Stimulated activated naive CD8-positive, alpha-beta T cell treated with anti-CD3 and anti-CD28 coated beads, Interleukin-15, Interleukin-2, amounts not matched to agents 100 ng/mL and 50 ng/mL, for 24 hours (primary cell): Measurements from ENCODE around the gene LYPD8.
"Not testable (repeated sequence)": the region's sequence is repeated elsewhere in the genome, so short reads cannot be mapped to it uniquely, and the experiment has no call there.

Source experiments
- H3K27ac Mint-ChIP-seq: one replicate; pipeline ENCODE4 v1.8.0; 2021; ENCODE audit warnings: mild to moderate bottlenecking, mixed read lengths
- H3K27me3 Mint-ChIP-seq: one replicate; pipeline ENCODE4 v1.8.0; 2021; ENCODE audit warnings: mixed read lengths
- H3K36me3 Mint-ChIP-seq: one replicate; pipeline ENCODE4 v1.8.0; 2021; ENCODE audit warnings: low read depth, mixed read lengths
- H3K4me1 Mint-ChIP-seq: one replicate; pipeline ENCODE4 v1.8.0; 2021; ENCODE audit warnings: low read depth, mixed read lengths
- H3K4me3 Mint-ChIP-seq: one replicate; pipeline ENCODE4 v1.8.0; 2021; ENCODE audit warnings: mild to moderate bottlenecking, mixed read lengths
- H3K9me3 Mint-ChIP-seq: one replicate; pipeline ENCODE4 v1.8.0; 2021; ENCODE audit warnings: mixed read lengths

Gene LYPD8

GRCh38 chr1:248755517-248755916 lies at the start of gene LYPD8:
LYPD8 (minus strand) TSS chr1:248755759; CDS start chr1:248751081, 4,678 bp downstream.
- H3K4me3 Mint-ChIP-seq, result no peak within 1 kb of the TSS
- H3K4me1 Mint-ChIP-seq, result no peaks in the 10 kb centered on the region
- H3K9me3 Mint-ChIP-seq, result no peaks in the 10 kb centered on the region
- peaks cover 4% of the 10 kb centered on the region for H3K27me3 Mint-ChIP-seq
- no peaks in the 10 kb centered on the region for H3K36me3 Mint-ChIP-seq
- no peak within 1 kb of the TSS for H3K27ac Mint-ChIP-seq

- Mint-ChIP-seq H3K27me3 (peaks cover 8% of the 10 kb centered on the region), H3K9me3 (no peaks in the 10 kb centered on the region), H3K4me3 (no peak overlapping the region), H3K36me3 (no peaks in the 10 kb centered on the region), H3K27ac (no peak overlapping the region), H3K4me1 (peaks cover 17% of the 10 kb centered on the region)
These were observed 49.5 kb upstream of the LYPD8 start for GRCh38 chr1:248804771-248805681.

GRCh38 chr1:248803501-248803900 lies 47.9 kb upstream of the LYPD8 start:
- Mint-ChIP-seq H3K27me3 (peaks cover 12% of the 10 kb centered on the region), H3K4me1 (peaks cover 17% of the 10 kb centered on the region)
- not testable (repeated sequence) for H3K36me3 Mint-ChIP-seq, H3K4me3 Mint-ChIP-seq, H3K9me3 Mint-ChIP-seq, H3K27ac Mint-ChIP-seq

GRCh38 chr1:248802454-248802853 lies 46.9 kb upstream of the LYPD8 start:
- H3K4me3 Mint-ChIP-seq, result no peak overlapping the region
- peaks cover 17% of the 10 kb centered on the region for H3K4me1 Mint-ChIP-seq
- H3K27ac Mint-ChIP-seq, result no peak overlapping the region
- no peaks in the 10 kb centered on the region for H3K9me3 Mint-ChIP-seq
- peaks cover 21% of the 10 kb centered on the region for H3K27me3 Mint-ChIP-seq
- H3K36me3 Mint-ChIP-seq, result no peaks in the 10 kb centered on the region

GRCh38 chr1:248800459-248800858 lies 44.9 kb upstream of the LYPD8 start:
- Mint-ChIP-seq H3K4me3 (no peak overlapping the region), H3K4me1 (peaks cover 12% of the 10 kb centered on the region), H3K36me3 (no peaks in the 10 kb centered on the region), H3K9me3 (peaks cover 3% of the 10 kb centered on the region), H3K27me3 (peaks cover 24% of the 10 kb centered on the region), H3K27ac (no peak overlapping the region)

GRCh38 chr1:248798791-248799190 lies 43.2 kb upstream of the LYPD8 start:
- Mint-ChIP-seq H3K4me1 (no peaks in the 10 kb centered on the region), H3K9me3 (peaks cover 7% of the 10 kb centered on the region), H3K27me3 (peaks cover 24% of the 10 kb centered on the region), H3K4me3 (no peak overlapping the region), H3K27ac (no peak overlapping the region), H3K36me3 (no peaks in the 10 kb centered on the region)

GRCh38 chr1:248794663-248795062 lies 39.1 kb upstream of the LYPD8 start:
- not testable (repeated sequence) for H3K4me1 Mint-ChIP-seq, H3K27ac Mint-ChIP-seq, H3K4me3 Mint-ChIP-seq, H3K9me3 Mint-ChIP-seq, H3K36me3 Mint-ChIP-seq
- H3K27me3 Mint-ChIP-seq, result peaks cover 16% of the 10 kb centered on the region

GRCh38 chr1:248793592-248793991 lies 38.0 kb upstream of the LYPD8 start:
- Mint-ChIP-seq H3K9me3 (peaks cover 9% of the 10 kb centered on the region), H3K4me3 (no peak overlapping the region), H3K36me3 (no peaks in the 10 kb centered on the region), H3K4me1 (peaks cover 3% of the 10 kb centered on the region), H3K27ac (no peak overlapping the region), H3K27me3 (peaks cover 12% of the 10 kb centered on the region)

- H3K4me3 Mint-ChIP-seq, result no peak overlapping the region
- H3K36me3 Mint-ChIP-seq, result no peaks in the 10 kb centered on the region
- no peak overlapping the region for H3K27ac Mint-ChIP-seq
- H3K4me1 Mint-ChIP-seq, result peaks cover 3% of the 10 kb centered on the region
- H3K27me3 Mint-ChIP-seq, result peaks cover 1% of the 10 kb centered on the region
- peaks cover 9% of the 10 kb centered on the region for H3K9me3 Mint-ChIP-seq
These were observed 36.8 kb upstream of the LYPD8 start for GRCh38 chr1:248792342-248792741.

- Mint-ChIP-seq H3K4me3 (no peak overlapping the region), H3K27me3 (no peaks in the 10 kb centered on the region)
These were observed 35.5 kb upstream of the LYPD8 start for GRCh38 chr1:248791010-248791409.

GRCh38 chr1:248790456-248790855 lies 34.9 kb upstream of the LYPD8 start:
- Mint-ChIP-seq H3K9me3 (peaks cover 5% of the 10 kb centered on the region), H3K27ac (no peak overlapping the region), H3K4me3 (no peak overlapping the region), H3K27me3 (no peaks in the 10 kb centered on the region), H3K4me1 (peaks cover 6% of the 10 kb centered on the region), H3K36me3 (no peaks in the 10 kb centered on the region)

More at GRCh38 chr1:248791010-248791409, 35.5 kb upstream of the LYPD8 start:
- Mint-ChIP-seq H3K36me3 (no peaks in the 10 kb centered on the region), H3K9me3 (peaks cover 7% of the 10 kb centered on the region), H3K27ac (no peak overlapping the region), H3K4me1 (peaks cover 3% of the 10 kb centered on the region)

- H3K27me3 Mint-ChIP-seq, H3K9me3 Mint-ChIP-seq, H3K4me3 Mint-ChIP-seq, H3K27ac Mint-ChIP-seq, H3K4me1 Mint-ChIP-seq, H3K36me3 Mint-ChIP-seq: not testable (repeated sequence)
These were observed 33.8 kb upstream of the LYPD8 start for GRCh38 chr1:248789337-248789736.

GRCh38 chr1:248788327-248788726 lies 32.8 kb upstream of the LYPD8 start:
- Mint-ChIP-seq H3K36me3 (no peaks in the 10 kb centered on the region), H3K4me3 (no peak overlapping the region), H3K27ac (no peak overlapping the region), H3K9me3 (no peaks in the 10 kb centered on the region), H3K4me1 (peaks cover 6% of the 10 kb centered on the region), H3K27me3 (no peaks in the 10 kb centered on the region)

- no peaks in the 10 kb centered on the region for H3K36me3 Mint-ChIP-seq
- H3K9me3 Mint-ChIP-seq, result no peaks in the 10 kb centered on the region
- H3K4me3 Mint-ChIP-seq, result no peak overlapping the region
- no peaks in the 10 kb centered on the region for H3K27me3 Mint-ChIP-seq
- peaks cover 3% of the 10 kb centered on the region for H3K4me1 Mint-ChIP-seq
- H3K27ac Mint-ChIP-seq, result no peak overlapping the region
These were observed 31.9 kb upstream of the LYPD8 start for GRCh38 chr1:248787430-248787829.

GRCh38 chr1:248786156-248786555 lies 30.6 kb upstream of the LYPD8 start:
- Mint-ChIP-seq H3K4me1 (peaks cover 3% of the 10 kb centered on the region), H3K4me3 (no peak overlapping the region), H3K9me3 (peaks cover 6% of the 10 kb centered on the region), H3K27me3 (peaks cover 10% of the 10 kb centered on the region), H3K36me3 (no peaks in the 10 kb centered on the region), H3K27ac (no peak overlapping the region)

- H3K9me3 Mint-ChIP-seq, result peaks cover 11% of the 10 kb centered on the region
- H3K27ac Mint-ChIP-seq, result no peak overlapping the region
- no peaks in the 10 kb centered on the region for H3K36me3 Mint-ChIP-seq
- H3K4me1 Mint-ChIP-seq, result peaks cover 13% of the 10 kb centered on the region
- no peak overlapping the region for H3K4me3 Mint-ChIP-seq
- peaks cover 17% of the 10 kb centered on the region for H3K27me3 Mint-ChIP-seq
These were observed 27.8 kb upstream of the LYPD8 start for GRCh38 chr1:248783367-248783766.
